WTC11 (cell line): ENCODE results near the gene M1AP. TPM values are rescaled to one million over a fixed set of nuclear protein-coding genes. Genes with fewer than 3 reads are reported as not detected.

ENCODE experiments used
- ATAC-seq: fragments of 200-7000 bp; cut with Tn5 transposase; 2 replicates; pipeline ENCODE4 v1.10.0; 2021; ENCODE audit warnings: mild to moderate bottlenecking, moderate library complexity
- CTCF ChIA-PET: fragments of 300-600 bp; sonication (Branson Sonifier 250); formaldehyde crosslinking; loops from one replicate; lab custom pipeline; 2021; ENCODE audit warnings: antibody characterized with exemption; lab: Charles Lee
- POLR2A ChIA-PET: fragments of 350-600 bp; sonication (Branson Sonifier 250); formaldehyde crosslinking; loops from one replicate; lab custom pipeline; 2021; ENCODE audit warnings: antibody characterized with exemption; lab: Charles Lee
- DNase-seq: peaks from one replicate; pipeline ENCODE4 v3.0.0; 2021; ENCODE audit warnings: low spot score
- H3K27ac Mint-ChIP-seq: 2 replicates; pipeline ENCODE4 v1.8.0; 2021; ENCODE audit warnings: mixed read lengths
- H3K27me3 Mint-ChIP-seq: 2 replicates; pipeline ENCODE4 v1.8.0; 2021; ENCODE audit warnings: low read depth, mild to moderate bottlenecking, moderate library complexity, mixed read lengths
- H3K36me3 Mint-ChIP-seq: 2 replicates; pipeline ENCODE4 v1.8.0; 2021; ENCODE audit warnings: mixed read lengths
- H3K4me1 Mint-ChIP-seq: 2 replicates; pipeline ENCODE4 v1.8.0; 2022; ENCODE audit warnings: mixed read lengths
- H3K4me3 Mint-ChIP-seq: 2 replicates; pipeline ENCODE4 v1.8.0; 2021; ENCODE audit warnings: mild to moderate bottlenecking, moderate library complexity, mixed read lengths
- H3K9me3 Mint-ChIP-seq: 2 replicates; pipeline ENCODE4 v1.8.0; 2021; ENCODE audit warnings: mixed read lengths
- GABPB1 ChIP-seq: sonication (generic); formaldehyde crosslinking; IDR thresholded peaks from 2 replicates; pipeline ENCODE4 v1.8.1; 2023; ENCODE audit warnings: mild to moderate bottlenecking, missing genetic modification reagents
- GTF2I ChIP-seq: fragments of 250-450 bp; sonication (Bioruptor Pico); conservative IDR thresholded peaks from 2 replicates; pipeline ENCODE4 v1.4.0; 2021; ENCODE audit warnings: mild to moderate bottlenecking
- JUN ChIP-seq: sonication (generic); formaldehyde crosslinking; IDR thresholded peaks from 2 replicates; pipeline ENCODE4 v1.8.0; 2023; ENCODE audit warnings: mild to moderate bottlenecking, missing genetic modification reagents
- NFATC4 ChIP-seq: fragments of 250-450 bp; sonication (Bioruptor Pico); IDR thresholded peaks from 2 replicates; pipeline ENCODE4 v1.9.0; 2021; ENCODE audit warnings: mild to moderate bottlenecking
- NR3C1 ChIP-seq: sonication (generic); formaldehyde crosslinking; conservative IDR thresholded peaks from 2 replicates; pipeline ENCODE4 v1.8.1; 2023; ENCODE audit warnings: low read depth, mild to moderate bottlenecking, missing genetic modification reagents
- OVOL2 ChIP-seq: fragments of 250-450 bp; sonication (Bioruptor Pico); IDR thresholded peaks from 2 replicates; pipeline ENCODE4 v1.9.0; 2021; ENCODE audit warnings: mild to moderate bottlenecking, borderline replicate concordance
- TP53 ChIP-seq: sonication (generic); formaldehyde crosslinking; IDR thresholded peaks from 2 replicates; pipeline ENCODE4 v1.8.1; 2023; ENCODE audit warnings: mild to moderate bottlenecking, missing genetic modification reagents
- ZNF232 ChIP-seq: sonication (generic); formaldehyde crosslinking; IDR thresholded peaks from 2 replicates; pipeline ENCODE4 v1.8.0; 2022; ENCODE audit warnings: mild to moderate bottlenecking, missing genetic modification reagents
- ZNF416 ChIP-seq: fragments of 250-450 bp; sonication (Bioruptor Pico); IDR thresholded peaks from 2 replicates; pipeline ENCODE4 v1.9.0; 2021; ENCODE audit warnings: mild to moderate bottlenecking, inconsistent platforms
- ZNF671 ChIP-seq: fragments of 250-450 bp; sonication (Bioruptor Pico); IDR thresholded peaks from 2 replicates; pipeline ENCODE4 v1.8.0; 2021; ENCODE audit warnings: mild to moderate bottlenecking
- total RNA-seq: library from RNA; stranded (reverse); gene quantifications from 3 replicates; pipeline ENCODE4 v1.2.3, GENCODE V29; 2021
- TF ChIP-seq, protein P1 (sequence below): sonication (generic); formaldehyde crosslinking; IDR thresholded peaks from 2 replicates; pipeline ENCODE4 v1.8.1; 2023; ENCODE audit warnings: mild to moderate bottlenecking, missing genetic modification reagents
- TF ChIP-seq, protein P2 (sequence below): fragments of 250-450 bp; sonication (Bioruptor Pico); IDR thresholded peaks from 2 replicates; pipeline ENCODE4 v2.1.2; 2022; ENCODE audit warnings: mild to moderate bottlenecking, moderate library complexity
- TF ChIP-seq, protein P3 (sequence below): sonication (generic); formaldehyde crosslinking; IDR thresholded peaks from 2 replicates; pipeline ENCODE4 v1.8.0; 2022; ENCODE audit warnings: mild to moderate bottlenecking, missing genetic modification reagents
- TF ChIP-seq, protein P4 (sequence below): fragments of 200-600 bp; IDR thresholded peaks from 2 replicates; pipeline ENCODE4 v1.8.0; 2022; ENCODE audit warnings: antibody characterized with exemption
- TF ChIP-seq, protein P5 (sequence below): sonication (generic); formaldehyde crosslinking; IDR thresholded peaks from 2 replicates; pipeline ENCODE4 v1.8.1; 2023; ENCODE audit warnings: mild to moderate bottlenecking, missing genetic modification reagents, borderline replicate concordance

M1AP gene
- total RNA-seq, 1 experiment from 2014 or later: 5.9 TPM

DNA sequence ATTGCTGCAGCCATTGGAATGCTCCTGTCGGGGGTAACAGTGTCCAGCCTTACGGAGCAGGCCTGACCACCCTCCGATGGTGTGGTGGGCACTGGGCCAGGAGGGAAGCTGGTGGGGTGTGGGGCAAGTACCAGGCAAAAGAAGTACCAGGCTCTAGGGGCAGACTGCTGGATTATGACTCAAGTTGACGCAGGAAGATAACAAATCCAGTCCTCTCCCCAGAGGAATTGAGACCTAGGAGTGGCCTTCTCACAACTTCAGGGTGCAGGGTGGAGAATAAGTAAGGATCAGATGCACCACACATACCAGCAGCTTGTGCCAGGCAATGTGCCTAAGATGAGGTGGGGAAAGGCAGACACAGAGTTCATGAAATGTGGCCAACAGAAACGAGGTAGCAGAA is 43.8 kb upstream of the M1AP start:
- no peaks in the 10 kb centered on the region for H3K9me3 Mint-ChIP-seq
- H3K27me3 Mint-ChIP-seq: no peaks in the 10 kb centered on the region
- no peaks in the 10 kb centered on the region for H3K36me3 Mint-ChIP-seq
- ATAC-seq: no peak
- TF ChIP-seq, protein P1, sequence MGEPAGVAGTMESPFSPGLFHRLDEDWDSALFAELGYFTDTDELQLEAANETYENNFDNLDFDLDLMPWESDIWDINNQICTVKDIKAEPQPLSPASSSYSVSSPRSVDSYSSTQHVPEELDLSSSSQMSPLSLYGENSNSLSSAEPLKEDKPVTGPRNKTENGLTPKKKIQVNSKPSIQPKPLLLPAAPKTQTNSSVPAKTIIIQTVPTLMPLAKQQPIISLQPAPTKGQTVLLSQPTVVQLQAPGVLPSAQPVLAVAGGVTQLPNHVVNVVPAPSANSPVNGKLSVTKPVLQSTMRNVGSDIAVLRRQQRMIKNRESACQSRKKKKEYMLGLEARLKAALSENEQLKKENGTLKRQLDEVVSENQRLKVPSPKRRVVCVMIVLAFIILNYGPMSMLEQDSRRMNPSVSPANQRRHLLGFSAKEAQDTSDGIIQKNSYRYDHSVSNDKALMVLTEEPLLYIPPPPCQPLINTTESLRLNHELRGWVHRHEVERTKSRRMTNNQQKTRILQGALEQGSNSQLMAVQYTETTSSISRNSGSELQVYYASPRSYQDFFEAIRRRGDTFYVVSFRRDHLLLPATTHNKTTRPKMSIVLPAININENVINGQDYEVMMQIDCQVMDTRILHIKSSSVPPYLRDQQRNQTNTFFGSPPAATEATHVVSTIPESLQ (CRISPR knock-in tag): no peak
- TF ChIP-seq TP53 (CRISPR knock-in tag) (no peak), GABPB1 (CRISPR knock-in tag) (no peak), JUN (no peak), NR3C1 (CRISPR knock-in tag) (no peak), ZNF416 (CRISPR knock-in tag) (no peak), OVOL2 (no peak), ZNF671 (CRISPR knock-in tag) (no peak)
- TF ChIP-seq, protein P2, sequence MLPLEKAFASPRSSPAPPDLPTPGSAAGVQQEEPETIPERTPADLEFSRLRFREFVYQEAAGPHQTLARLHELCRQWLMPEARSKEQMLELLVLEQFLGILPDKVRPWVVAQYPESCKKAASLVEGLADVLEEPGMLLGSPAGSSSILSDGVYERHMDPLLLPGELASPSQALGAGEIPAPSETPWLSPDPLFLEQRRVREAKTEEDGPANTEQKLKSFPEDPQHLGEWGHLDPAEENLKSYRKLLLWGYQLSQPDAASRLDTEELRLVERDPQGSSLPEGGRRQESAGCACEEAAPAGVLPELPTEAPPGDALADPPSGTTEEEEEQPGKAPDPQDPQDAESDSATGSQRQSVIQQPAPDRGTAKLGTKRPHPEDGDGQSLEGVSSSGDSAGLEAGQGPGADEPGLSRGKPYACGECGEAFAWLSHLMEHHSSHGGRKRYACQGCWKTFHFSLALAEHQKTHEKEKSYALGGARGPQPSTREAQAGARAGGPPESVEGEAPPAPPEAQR (CRISPR knock-in tag): no peak
- TF ChIP-seq, protein P3, sequence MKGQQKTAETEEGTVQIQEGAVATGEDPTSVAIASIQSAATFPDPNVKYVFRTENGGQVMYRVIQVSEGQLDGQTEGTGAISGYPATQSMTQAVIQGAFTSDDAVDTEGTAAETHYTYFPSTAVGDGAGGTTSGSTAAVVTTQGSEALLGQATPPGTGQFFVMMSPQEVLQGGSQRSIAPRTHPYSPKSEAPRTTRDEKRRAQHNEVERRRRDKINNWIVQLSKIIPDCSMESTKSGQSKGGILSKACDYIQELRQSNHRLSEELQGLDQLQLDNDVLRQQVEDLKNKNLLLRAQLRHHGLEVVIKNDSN (CRISPR knock-in tag): no peak
- TF ChIP-seq, protein P4, sequence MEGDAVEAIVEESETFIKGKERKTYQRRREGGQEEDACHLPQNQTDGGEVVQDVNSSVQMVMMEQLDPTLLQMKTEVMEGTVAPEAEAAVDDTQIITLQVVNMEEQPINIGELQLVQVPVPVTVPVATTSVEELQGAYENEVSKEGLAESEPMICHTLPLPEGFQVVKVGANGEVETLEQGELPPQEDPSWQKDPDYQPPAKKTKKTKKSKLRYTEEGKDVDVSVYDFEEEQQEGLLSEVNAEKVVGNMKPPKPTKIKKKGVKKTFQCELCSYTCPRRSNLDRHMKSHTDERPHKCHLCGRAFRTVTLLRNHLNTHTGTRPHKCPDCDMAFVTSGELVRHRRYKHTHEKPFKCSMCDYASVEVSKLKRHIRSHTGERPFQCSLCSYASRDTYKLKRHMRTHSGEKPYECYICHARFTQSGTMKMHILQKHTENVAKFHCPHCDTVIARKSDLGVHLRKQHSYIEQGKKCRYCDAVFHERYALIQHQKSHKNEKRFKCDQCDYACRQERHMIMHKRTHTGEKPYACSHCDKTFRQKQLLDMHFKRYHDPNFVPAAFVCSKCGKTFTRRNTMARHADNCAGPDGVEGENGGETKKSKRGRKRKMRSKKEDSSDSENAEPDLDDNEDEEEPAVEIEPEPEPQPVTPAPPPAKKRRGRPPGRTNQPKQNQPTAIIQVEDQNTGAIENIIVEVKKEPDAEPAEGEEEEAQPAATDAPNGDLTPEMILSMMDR: no peak
- TF ChIP-seq, all 79 proteins: peak for 0
- ChIA-PET CTCF (interaction anchor here (1.3 to 2.8 kb wide), 3 partner anchors 23 to 195 kb away, joined by 3 to 16 read pairs (median 8); no protein-coding TSS in a partner anchor), POLR2A (interaction anchor here (0.5 kb wide), 1 partner anchor 139 kb away, joined by 3 read pairs; no protein-coding TSS in a partner anchor)
- no peaks in the 10 kb centered on the region for H3K4me1 Mint-ChIP-seq
- DNase-seq: no peak
- peak overlapping the region; percentile 21; the same call in 1 of the 2 replicates for H3K27ac Mint-ChIP-seq
- no peak overlapping the region for H3K4me3 Mint-ChIP-seq

DNA sequence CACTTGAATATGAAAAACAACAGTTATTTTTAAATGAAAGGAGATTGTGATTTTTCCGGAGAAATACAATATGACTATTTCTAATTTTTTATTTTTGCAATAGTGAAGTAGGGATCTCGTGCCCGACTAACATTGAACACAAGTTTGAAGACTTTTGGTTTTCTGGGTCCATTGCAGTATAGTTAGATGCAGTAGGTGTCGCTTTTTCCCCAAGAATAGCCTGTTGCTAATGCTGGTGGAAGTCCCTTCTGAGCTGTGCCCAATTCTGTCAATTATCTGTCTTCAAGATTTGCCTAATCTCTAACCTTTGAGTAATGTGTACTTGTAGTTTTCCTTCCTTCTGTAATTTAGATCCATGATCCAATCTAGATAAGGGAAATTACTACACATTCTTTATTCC is 42.4 kb upstream of the M1AP start:
- H3K27ac Mint-ChIP-seq: no peak overlapping the region
- H3K4me3 Mint-ChIP-seq: no peak overlapping the region
- no peaks in the 10 kb centered on the region for H3K36me3 Mint-ChIP-seq
- TF ChIP-seq, protein P4: peak; percentile 35
- TF ChIP-seq NFATC4 (CRISPR knock-in tag) (no peak), ZNF232 (CRISPR knock-in tag) (no peak), GTF2I (CRISPR knock-in tag) (no peak), OVOL2 (no peak)
- TF ChIP-seq, protein P5, sequence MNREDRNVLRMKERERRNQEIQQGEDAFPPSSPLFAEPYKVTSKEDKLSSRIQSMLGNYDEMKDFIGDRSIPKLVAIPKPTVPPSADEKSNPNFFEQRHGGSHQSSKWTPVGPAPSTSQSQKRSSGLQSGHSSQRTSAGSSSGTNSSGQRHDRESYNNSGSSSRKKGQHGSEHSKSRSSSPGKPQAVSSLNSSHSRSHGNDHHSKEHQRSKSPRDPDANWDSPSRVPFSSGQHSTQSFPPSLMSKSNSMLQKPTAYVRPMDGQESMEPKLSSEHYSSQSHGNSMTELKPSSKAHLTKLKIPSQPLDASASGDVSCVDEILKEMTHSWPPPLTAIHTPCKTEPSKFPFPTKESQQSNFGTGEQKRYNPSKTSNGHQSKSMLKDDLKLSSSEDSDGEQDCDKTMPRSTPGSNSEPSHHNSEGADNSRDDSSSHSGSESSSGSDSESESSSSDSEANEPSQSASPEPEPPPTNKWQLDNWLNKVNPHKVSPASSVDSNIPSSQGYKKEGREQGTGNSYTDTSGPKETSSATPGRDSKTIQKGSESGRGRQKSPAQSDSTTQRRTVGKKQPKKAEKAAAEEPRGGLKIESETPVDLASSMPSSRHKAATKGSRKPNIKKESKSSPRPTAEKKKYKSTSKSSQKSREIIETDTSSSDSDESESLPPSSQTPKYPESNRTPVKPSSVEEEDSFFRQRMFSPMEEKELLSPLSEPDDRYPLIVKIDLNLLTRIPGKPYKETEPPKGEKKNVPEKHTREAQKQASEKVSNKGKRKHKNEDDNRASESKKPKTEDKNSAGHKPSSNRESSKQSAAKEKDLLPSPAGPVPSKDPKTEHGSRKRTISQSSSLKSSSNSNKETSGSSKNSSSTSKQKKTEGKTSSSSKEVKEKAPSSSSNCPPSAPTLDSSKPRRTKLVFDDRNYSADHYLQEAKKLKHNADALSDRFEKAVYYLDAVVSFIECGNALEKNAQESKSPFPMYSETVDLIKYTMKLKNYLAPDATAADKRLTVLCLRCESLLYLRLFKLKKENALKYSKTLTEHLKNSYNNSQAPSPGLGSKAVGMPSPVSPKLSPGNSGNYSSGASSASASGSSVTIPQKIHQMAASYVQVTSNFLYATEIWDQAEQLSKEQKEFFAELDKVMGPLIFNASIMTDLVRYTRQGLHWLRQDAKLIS (CRISPR knock-in tag): no peak
- TF ChIP-seq, all 79 proteins: peak for 1
- ATAC-seq (peak; percentile 83), DNase-seq (no peak)
- ChIA-PET CTCF (interaction anchor here (0.6 to 2.8 kb wide), 19 partner anchors 11 to 374 kb away, joined by 3 to 27 read pairs (median 4); no protein-coding TSS in a partner anchor), POLR2A (no interaction called here)
- H3K4me1 Mint-ChIP-seq: no peaks in the 10 kb centered on the region
- peaks cover 3% of the 10 kb centered on the region for H3K9me3 Mint-ChIP-seq
- H3K27me3 Mint-ChIP-seq: no peaks in the 10 kb centered on the region
